ENCODE measurements around the gene SFT2D3.

SFT2D3 gene

DNA sequence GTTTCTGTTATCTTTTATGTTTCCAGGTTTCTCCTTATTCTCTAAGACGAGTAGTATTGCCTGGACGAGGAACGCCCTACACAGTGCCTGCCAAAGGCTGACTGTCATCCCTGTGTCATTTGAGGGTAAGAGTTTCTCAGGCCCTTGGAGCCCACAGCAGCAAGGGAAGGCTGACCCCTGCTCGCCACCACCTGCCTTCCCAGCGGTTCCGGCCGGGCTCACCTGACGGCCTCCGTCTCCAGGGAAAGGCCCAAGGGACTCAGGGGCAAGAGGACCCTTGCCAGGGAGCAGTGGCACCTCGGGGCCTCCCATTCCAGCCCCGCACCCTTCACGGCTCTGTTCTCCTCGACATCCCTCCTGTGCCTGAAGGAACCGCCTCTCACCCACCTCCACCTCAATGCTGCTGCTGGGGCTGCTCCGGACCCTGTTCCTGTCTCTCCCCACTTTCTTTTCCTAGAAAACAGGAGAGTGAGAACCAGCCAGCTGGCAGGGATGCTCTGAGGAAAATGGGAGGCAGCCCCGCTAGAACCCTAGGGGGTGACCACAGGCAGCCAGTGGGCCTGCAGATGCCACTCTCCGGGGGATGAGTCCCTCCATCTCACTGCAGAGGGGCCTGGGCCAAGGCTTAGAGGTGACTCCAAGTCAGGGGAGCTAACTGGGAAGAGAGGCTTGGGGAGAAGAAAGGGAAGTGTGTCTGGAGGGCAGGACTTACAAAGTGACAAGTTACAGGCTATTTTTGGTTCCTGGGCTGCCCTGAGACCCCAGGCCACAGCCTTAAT lies 27.8 kb upstream of the SFT2D3 start:
- H3K18ac ChIP-seq (ENCODE audit: low read length): no peak overlapping the region
- H3K9ac ChIP-seq (ENCODE audit: low read length): no peak overlapping the region
- H2BK15ac ChIP-seq (replicated peaks; ENCODE audit: low read depth): no peak overlapping the region
- H3K4me1 ChIP-seq (ENCODE audit: control insufficient read depth, low read depth, low read length): no peaks in the 10 kb centered on the region
- no peak overlapping the region for H3K4me3 ChIP-seq (ENCODE audit: low read length)
- H3K79me2 ChIP-seq (ENCODE audit: control insufficient read depth, insufficient read depth, low read length): no peaks in the 10 kb centered on the region
- DNase-seq: no peak
- peaks cover 7% of the 10 kb centered on the region for H3K27me3 ChIP-seq (ENCODE audit: insufficient read depth, low read length, poor library complexity)
- no peak overlapping the region for H3K4me2 ChIP-seq (ENCODE audit: low read length)
- H3K27ac ChIP-seq (ENCODE audit: low read depth, low read length): no peak overlapping the region
- H3K23ac ChIP-seq (ENCODE audit: low read length): no peak overlapping the region
- no CpG with 5 or more reads among the region's 17 CpGs for WGBS (ENCODE audit: extremely low coverage, insufficient coverage, low lambda C conversion rate)
- H2BK120ac ChIP-seq (ENCODE audit: low read depth, low read length): no peak overlapping the region
- H4K8ac ChIP-seq (ENCODE audit: low read depth, low read length): no peak overlapping the region
- no peak overlapping the region for H3K56ac ChIP-seq (ENCODE audit: low read length)
- H3K4ac ChIP-seq (ENCODE audit: low read depth, low read length): no peak overlapping the region
- H3K79me1 ChIP-seq (ENCODE audit: low read length): no peaks in the 10 kb centered on the region
- H4K5ac ChIP-seq (ENCODE audit: low read length): no peak overlapping the region
- no peak overlapping the region for H2BK5ac ChIP-seq (ENCODE audit: low read length)
- no peaks in the 10 kb centered on the region for H3K36me3 ChIP-seq (ENCODE audit: control insufficient read depth, insufficient read depth, low read length)
- H2AK5ac ChIP-seq (ENCODE audit: low read length): no peak overlapping the region

DNA sequence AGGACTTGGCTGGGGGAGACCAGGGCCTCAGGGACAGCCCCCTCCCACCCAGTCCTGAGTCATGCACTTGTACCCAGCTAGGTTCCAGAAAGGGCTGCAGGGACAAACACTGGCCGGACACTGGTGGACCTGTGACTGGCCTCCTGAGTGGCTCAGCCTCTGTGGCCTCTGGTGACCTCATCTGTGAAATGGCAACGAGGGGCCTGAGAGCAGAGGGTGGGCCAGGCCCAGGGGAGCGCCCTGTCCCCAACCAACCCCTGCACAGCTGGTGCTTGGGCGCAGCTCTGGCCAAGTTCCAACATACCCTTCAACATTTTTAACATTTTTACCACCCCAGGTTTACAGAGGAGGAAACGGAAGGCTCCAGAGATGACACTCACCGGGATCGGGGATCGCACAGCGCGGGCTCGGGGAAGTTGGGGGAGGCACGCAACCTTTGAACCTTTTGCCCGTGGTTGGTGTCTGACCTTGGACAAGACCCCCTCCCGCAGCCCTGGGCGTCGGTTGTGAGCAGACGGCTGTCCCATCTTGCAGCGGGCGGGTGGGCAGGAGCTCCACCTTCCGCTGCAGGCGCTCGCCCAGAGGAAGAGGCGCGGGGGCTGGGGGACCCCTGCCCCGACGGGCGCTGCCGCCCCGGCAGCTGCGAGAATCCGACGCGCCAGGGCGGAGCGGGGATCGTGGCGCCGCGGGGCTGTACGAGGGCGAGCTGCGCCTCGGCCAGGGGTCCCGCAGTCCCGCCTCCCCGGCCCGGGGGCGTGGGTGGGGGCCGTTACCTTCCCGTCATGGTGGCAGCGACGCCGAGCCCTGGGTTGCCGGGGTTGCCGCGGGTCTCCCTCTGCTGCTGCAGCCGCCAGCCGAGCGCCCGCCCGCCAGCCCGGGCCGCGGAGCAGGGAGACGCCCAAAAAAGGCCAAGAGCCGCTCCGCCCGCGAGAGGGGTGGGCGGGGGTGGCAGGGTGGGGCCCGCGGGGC lies 26.8 kb upstream of the SFT2D3 start:
- H3K27me3 ChIP-seq (ENCODE audit: insufficient read depth, low read length, poor library complexity): peaks cover 7% of the 10 kb centered on the region
- WGBS (ENCODE audit: extremely low coverage, insufficient coverage, low lambda C conversion rate): no CpG with 5 or more reads among the region's 72 CpGs

GRCh38 chr2:127675331-127676261 lies 25.7 kb upstream of the SFT2D3 start, which contains the start of gene LIMS2:
Gene LIMS2 (minus strand): TSS chr2:127675530. CDS start chr2:127675024, 506 bp downstream.
- no peak within 1 kb of the TSS for H2AK5ac ChIP-seq (ENCODE audit: low read length)
- peaks cover 7% of the 10 kb centered on the region for H3K27me3 ChIP-seq (ENCODE audit: insufficient read depth, low read length, poor library complexity)
- peak within 1 kb of the TSS; percentile 59 for H3K9ac ChIP-seq (ENCODE audit: low read length)
- no peaks in the 10 kb centered on the region for H3K4me1 ChIP-seq (ENCODE audit: control insufficient read depth, low read depth, low read length)
- peak within 1 kb of the TSS; percentile 81 for H3K56ac ChIP-seq (ENCODE audit: low read length)
- peak within 1 kb of the TSS; percentile 23 for H3K4me3 ChIP-seq (ENCODE audit: low read length)
- H3K27ac ChIP-seq (ENCODE audit: low read depth, low read length): no peak within 1 kb of the TSS
- H4K8ac ChIP-seq (ENCODE audit: low read depth, low read length): no peak within 1 kb of the TSS
- DNase-seq: peak; percentile 50
- H4K5ac ChIP-seq (ENCODE audit: low read length): no peak within 1 kb of the TSS
- H3K4me2 ChIP-seq (ENCODE audit: low read length): peak within 1 kb of the TSS; percentile 70
- no peak within 1 kb of the TSS for H3K23ac ChIP-seq (ENCODE audit: low read length)
- H3K79me2 ChIP-seq (ENCODE audit: control insufficient read depth, insufficient read depth, low read length): no peaks in the 10 kb centered on the region
- no peaks in the 10 kb centered on the region for H3K36me3 ChIP-seq (ENCODE audit: control insufficient read depth, insufficient read depth, low read length)
- no peak within 1 kb of the TSS for H3K4ac ChIP-seq (ENCODE audit: low read depth, low read length)
- no CpG with 5 or more reads among the region's 56 CpGs for WGBS (ENCODE audit: extremely low coverage, insufficient coverage, low lambda C conversion rate)
- H3K79me1 ChIP-seq (ENCODE audit: low read length): no peaks in the 10 kb centered on the region
- no peak within 1 kb of the TSS for H2BK15ac ChIP-seq (replicated peaks; ENCODE audit: low read depth)
- H2BK120ac ChIP-seq (ENCODE audit: low read depth, low read length): no peak within 1 kb of the TSS
- H2BK5ac ChIP-seq (ENCODE audit: low read length): no peak within 1 kb of the TSS
- H3K18ac ChIP-seq (ENCODE audit: low read length): peak within 1 kb of the TSS; percentile 18

More for the DNA sequence above, 26.8 kb upstream of the SFT2D3 start:
- Histone ChIP-seq H3K23ac (ENCODE audit: low read length) (no peak overlapping the region), H4K8ac (ENCODE audit: low read depth, low read length) (no peak overlapping the region), H3K36me3 (ENCODE audit: control insufficient read depth, insufficient read depth, low read length) (no peaks in the 10 kb centered on the region), H2BK120ac (ENCODE audit: low read depth, low read length) (no peak overlapping the region), H3K27ac (ENCODE audit: low read depth, low read length) (no peak overlapping the region), H3K79me1 (ENCODE audit: low read length) (no peaks in the 10 kb centered on the region), H2BK15ac (replicated peaks; ENCODE audit: low read depth) (no peak overlapping the region), H3K4me2 (ENCODE audit: low read length) (peak overlapping the region; percentile 70), H3K56ac (ENCODE audit: low read length) (peak overlapping the region; percentile 81), H2BK5ac (ENCODE audit: low read length) (no peak overlapping the region), H3K9ac (ENCODE audit: low read length) (peak overlapping the region; percentile 59), H3K4ac (ENCODE audit: low read depth, low read length) (no peak overlapping the region), H3K4me3 (ENCODE audit: low read length) (peak overlapping the region; percentile 23), H4K5ac (ENCODE audit: low read length) (no peak overlapping the region), H3K4me1 (ENCODE audit: control insufficient read depth, low read depth, low read length) (no peaks in the 10 kb centered on the region), H2AK5ac (ENCODE audit: low read length) (no peak overlapping the region), H3K79me2 (ENCODE audit: control insufficient read depth, insufficient read depth, low read length) (no peaks in the 10 kb centered on the region), H3K18ac (ENCODE audit: low read length) (peak overlapping the region; percentile 18)
- no peak for DNase-seq

GRCh38 chr2:127676906-127677305 lies 24.4 kb upstream of the SFT2D3 start:
- DNase-seq: no peak
- Histone ChIP-seq H3K23ac (ENCODE audit: low read length) (no peak overlapping the region), H3K79me1 (ENCODE audit: low read length) (no peaks in the 10 kb centered on the region), H3K27me3 (ENCODE audit: insufficient read depth, low read length, poor library complexity) (peaks cover 7% of the 10 kb centered on the region), H3K4me1 (ENCODE audit: control insufficient read depth, low read depth, low read length) (no peaks in the 10 kb centered on the region), H3K27ac (ENCODE audit: low read depth, low read length) (no peak overlapping the region), H3K36me3 (ENCODE audit: control insufficient read depth, insufficient read depth, low read length) (no peaks in the 10 kb centered on the region), H3K4ac (ENCODE audit: low read depth, low read length) (no peak overlapping the region), H4K8ac (ENCODE audit: low read depth, low read length) (no peak overlapping the region), H3K18ac (ENCODE audit: low read length) (no peak overlapping the region), H2AK5ac (ENCODE audit: low read length) (no peak overlapping the region), H2BK120ac (ENCODE audit: low read depth, low read length) (no peak overlapping the region), H3K79me2 (ENCODE audit: control insufficient read depth, insufficient read depth, low read length) (no peaks in the 10 kb centered on the region), H3K56ac (ENCODE audit: low read length) (no peak overlapping the region), H2BK5ac (ENCODE audit: low read length) (no peak overlapping the region), H3K9ac (ENCODE audit: low read length) (no peak overlapping the region), H2BK15ac (replicated peaks; ENCODE audit: low read depth) (no peak overlapping the region), H3K4me2 (ENCODE audit: low read length) (no peak overlapping the region), H3K4me3 (ENCODE audit: low read length) (no peak overlapping the region), H4K5ac (ENCODE audit: low read length) (no peak overlapping the region)
- WGBS (ENCODE audit: extremely low coverage, insufficient coverage, low lambda C conversion rate): no CpG with 5 or more reads among the region's 2 CpGs

GRCh38 chr2:127678531-127678930 lies 22.8 kb upstream of the SFT2D3 start:
- Histone ChIP-seq H2BK5ac (ENCODE audit: low read length) (no peak overlapping the region), H3K23ac (ENCODE audit: low read length) (no peak overlapping the region), H4K5ac (ENCODE audit: low read length) (no peak overlapping the region), H3K18ac (ENCODE audit: low read length) (no peak overlapping the region), H3K79me1 (ENCODE audit: low read length) (no peaks in the 10 kb centered on the region), H4K8ac (ENCODE audit: low read depth, low read length) (no peak overlapping the region), H3K79me2 (ENCODE audit: control insufficient read depth, insufficient read depth, low read length) (no peaks in the 10 kb centered on the region), H3K4ac (ENCODE audit: low read depth, low read length) (no peak overlapping the region), H3K4me2 (ENCODE audit: low read length) (no peak overlapping the region), H3K4me3 (ENCODE audit: low read length) (no peak overlapping the region), H2BK15ac (replicated peaks; ENCODE audit: low read depth) (no peak overlapping the region), H3K4me1 (ENCODE audit: control insufficient read depth, low read depth, low read length) (no peaks in the 10 kb centered on the region), H3K27me3 (ENCODE audit: insufficient read depth, low read length, poor library complexity) (peaks cover 7% of the 10 kb centered on the region), H3K36me3 (ENCODE audit: control insufficient read depth, insufficient read depth, low read length) (no peaks in the 10 kb centered on the region), H3K56ac (ENCODE audit: low read length) (no peak overlapping the region), H3K9ac (ENCODE audit: low read length) (no peak overlapping the region), H2BK120ac (ENCODE audit: low read depth, low read length) (no peak overlapping the region), H2AK5ac (ENCODE audit: low read length) (no peak overlapping the region), H3K27ac (ENCODE audit: low read depth, low read length) (no peak overlapping the region)
- DNase-seq: no peak
- no CpG with 5 or more reads among the region's 10 CpGs for WGBS (ENCODE audit: extremely low coverage, insufficient coverage, low lambda C conversion rate)

All from mesendoderm (in vitro differentiated cells).